Motor neuron (in vitro differentiated cells): ENCODE data around the gene ABCG5. TPM values are rescaled to one million over a fixed set of nuclear protein-coding genes. Genes with fewer than 3 reads are reported as not detected.

Experiments used
- ATAC-seq, 8 experiments: fragments of 200-7000 bp; cut with Tn5 transposase; replicated peaks in 6 of 8; 2 replicates each; pipeline ENCODE4 v1.8.0; 2021; ENCODE audit warnings: mild to moderate bottlenecking in 8 of 8, moderate library complexity in 8 of 8
- H3K27ac ChIP-seq, 2 donors: fragments of 250-450 bp; sonication (Bioruptor Pico); 2 replicates each; pipeline ENCODE4 v1.9.0; 2021; ENCODE audit warnings: antibody characterized with exemption in 2 of 2, mild to moderate bottlenecking in 2 of 2, moderate library complexity in 1 of 2
- H3K4me1 ChIP-seq, 2 donors: fragments of 250-450 bp; sonication (Bioruptor Pico); replicated peaks in 1 of 2; 2 replicates each; pipeline ENCODE4 v1.6.1; 2021; ENCODE audit warnings: antibody characterized with exemption in 2 of 2, mild to moderate bottlenecking in 2 of 2, moderate library complexity in 1 of 2
- H3K4me3 ChIP-seq, 5 donors: fragments of 250-450 bp; sonication (Bioruptor Pico); 2 replicates each; pipeline ENCODE4 v1.9.0; 2021; ENCODE audit warnings: antibody characterized with exemption in 5 of 5, mild to moderate bottlenecking in 5 of 5, moderate library complexity in 4 of 5
- WGBS, 10 experiments: fragments of 450-650 bp; shearing (Covaris generic); methylation state at CpG; one replicate each; pipeline ENCODE4 v1.0.0; 2022; 5-methylcytosine and 5-hydroxymethylcytosine counted together
- in situ Hi-C, 9 experiments: fragments of 400-800 bp; cut with MboI; loops; one replicate each; pipeline ENCODE4 v1.15.0; 2021; ENCODE audit warnings: low sequenced_read_pairs in 9 of 9, low pct_unique_long_range_greater_than_20kb in 2 of 9; ENCODE audit not compliant: unreplicated experiment in 9 of 9
- total RNA-seq, 8 experiments: library from RNA; unstranded; fragments of 300-600 nt; gene quantifications; 2 replicates each; pipeline versions ENCODE4 v1.2.3 to v1.2.4, GENCODE V29; 2022

Gene ABCG5
- under 1 TPM; 0.05 to 0.43 (median 0.19) TPM for total RNA-seq

DNA sequence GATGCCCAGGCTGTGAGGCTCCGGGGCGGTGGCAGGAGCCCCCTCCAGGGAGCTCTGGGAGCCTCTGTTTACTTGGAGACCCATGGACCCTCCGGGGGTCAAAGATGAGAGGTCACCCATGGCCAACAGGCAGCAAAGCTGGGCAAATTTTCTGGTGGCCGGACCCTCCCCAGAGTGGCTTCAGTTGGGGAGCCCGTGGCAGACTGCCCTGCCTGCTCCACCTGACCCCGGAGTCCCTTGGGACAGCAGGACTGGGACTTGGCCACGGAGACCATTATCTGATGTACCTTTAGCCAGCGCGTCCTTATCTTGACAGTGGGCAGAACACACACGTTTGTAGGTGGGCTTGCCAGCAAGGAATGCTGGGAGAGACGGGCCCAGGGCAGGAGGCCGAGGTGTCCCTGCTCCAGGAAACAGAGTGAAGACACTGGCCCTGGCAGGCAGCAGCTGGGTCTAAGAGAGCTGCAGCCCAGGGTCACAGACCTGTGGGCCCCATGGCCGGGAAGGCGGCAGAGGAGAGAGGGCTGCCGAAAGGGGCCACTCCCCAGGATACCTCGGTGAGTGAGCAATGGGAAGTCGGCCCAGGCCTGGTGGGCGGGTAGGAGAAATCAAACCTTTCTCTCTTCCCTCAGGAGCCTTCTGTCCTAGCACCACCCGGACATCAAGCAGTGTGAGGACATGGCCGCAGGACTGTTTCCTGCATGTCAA lies at the start of gene ABCG5, which contains the start of gene ABCG8:
Gene ABCG5, minus strand, starts transcription at position 280 of the 708 bp plus-strand sequence. Its CDS starts 160 bp downstream, at position 120.
Gene ABCG8, plus strand, starts transcription at position 412 of the 708 bp plus-strand sequence. Its CDS starts 83 bp downstream, at position 495.
- no peak for ATAC-seq
- in situ Hi-C loops = no loop called here
- Histone ChIP-seq H3K4me3 (no peak within 1 kb of the TSS), H3K27ac (no peak within 1 kb of the TSS), H3K4me1 (no peaks in the 10 kb centered on the region)
- WGBS, 10 experiments = 75 to 100% (median 85%) methylated on average over 1 to 6 of the region's 20 CpGs; no CpG with 5 or more reads in 2 of the 10 experiments

GRCh38 chr2:43887176-43887575 lies 48.5 kb upstream of the ABCG5 start:
- in situ Hi-C loops = loop anchor here in 1 of 9 experiments (25.0 kb wide), 1 partner anchor 275 kb away; no protein-coding TSS in a partner anchor

DNA sequence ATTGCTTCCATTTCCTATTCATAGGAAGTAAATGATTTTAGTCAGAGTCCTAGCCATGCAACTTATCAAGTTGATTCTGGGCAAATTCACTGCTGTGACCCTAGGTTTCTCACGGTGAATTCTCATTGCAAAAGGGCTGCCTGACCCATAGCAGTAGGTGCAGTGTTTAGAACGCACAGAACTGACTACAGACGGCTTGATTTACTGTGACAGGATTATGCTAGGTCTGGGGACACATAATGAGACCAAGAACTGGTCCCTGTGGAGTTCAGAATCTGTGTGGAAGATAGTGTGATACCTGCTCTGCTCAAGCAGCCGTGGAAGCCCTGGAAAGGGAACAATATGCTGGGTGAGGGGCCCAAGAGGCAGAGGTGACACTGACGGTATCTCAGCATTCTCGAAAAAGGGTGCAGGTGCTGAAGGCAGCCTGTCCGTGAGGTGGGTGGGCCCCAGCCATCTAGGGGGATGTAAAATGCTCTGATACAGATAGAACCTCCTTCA lies 46.5 kb upstream of the ABCG5 start:
- Histone ChIP-seq H3K4me3 (no peak overlapping the region), H3K27ac (no peak overlapping the region), H3K4me1 (peaks cover 12 to 17% of the 10 kb centered on the region in 2 donors)
- peak in 3 of 8 experiments; percentile 33 to 57 (median 39) for ATAC-seq
- in situ Hi-C loops = loop anchor here in 1 of 9 experiments (25.0 kb wide), 1 partner anchor 273 kb away; no protein-coding TSS in a partner anchor
- WGBS, 10 experiments = 46 to 100% (median 82%) methylated on average over 1 to 6 of the region's 7 CpGs

More at GRCh38 chr2:43887176-43887575, 48.5 kb upstream of the ABCG5 start:
- H3K4me3 ChIP-seq = no peak overlapping the region
- H3K27ac ChIP-seq = no peak overlapping the region
- peaks cover 12 to 17% of the 10 kb centered on the region in 2 donors for H3K4me1 ChIP-seq
- no peak for ATAC-seq
- 82 to 100% (median 93%) methylated on average over 2 to 5 of the region's 7 CpGs; no CpG with 5 or more reads in 3 of the 10 experiments for WGBS, 10 experiments

DNA sequence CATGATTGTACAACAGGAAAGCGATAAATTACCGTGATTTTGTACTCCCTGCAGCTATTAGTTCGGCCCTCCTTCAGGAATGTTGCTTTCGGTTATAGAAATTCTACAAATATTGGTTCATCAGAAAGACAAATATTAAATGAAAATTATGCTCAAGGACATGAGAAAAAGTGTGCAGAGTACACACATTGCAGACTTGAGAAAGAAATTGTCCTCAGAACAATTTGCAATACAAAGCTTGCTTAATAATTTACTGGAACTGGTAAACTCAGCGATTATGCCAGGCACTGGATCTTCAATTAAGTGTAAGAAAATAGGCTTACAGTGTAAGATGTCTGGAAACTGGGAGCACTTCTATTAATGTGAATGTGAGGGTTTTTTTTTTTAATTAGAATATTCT lies 46.0 kb upstream of the ABCG5 start:
- ATAC-seq = no peak
- WGBS, 10 experiments = 55 to 100% (median 85%) methylated on average over 2 to 5 of the region's 5 CpGs; no CpG with 5 or more reads in 2 of the 10 experiments
- in situ Hi-C loops = loop anchor here in 1 of 9 experiments (25.0 kb wide), 1 partner anchor 272 kb away; no protein-coding TSS in a partner anchor
- Histone ChIP-seq H3K4me3 (no peak overlapping the region), H3K27ac (no peak overlapping the region), H3K4me1 (peaks cover 12 to 17% of the 10 kb centered on the region in 2 donors)

GRCh38 chr2:43882312-43882711 lies 43.7 kb upstream of the ABCG5 start:
- ATAC-seq = no peak
- no peak overlapping the region for H3K27ac ChIP-seq
- H3K4me3 ChIP-seq = no peak overlapping the region
- in situ Hi-C loops = loop anchor here in 1 of 9 experiments (25.0 kb wide), 1 partner anchor 270 kb away; no protein-coding TSS in a partner anchor
- WGBS, 10 experiments = 64 to 100% (median 96%) methylated on average over 1 to 4 of the region's 4 CpGs
- peaks cover 12 to 17% of the 10 kb centered on the region in 2 donors for H3K4me1 ChIP-seq

DNA sequence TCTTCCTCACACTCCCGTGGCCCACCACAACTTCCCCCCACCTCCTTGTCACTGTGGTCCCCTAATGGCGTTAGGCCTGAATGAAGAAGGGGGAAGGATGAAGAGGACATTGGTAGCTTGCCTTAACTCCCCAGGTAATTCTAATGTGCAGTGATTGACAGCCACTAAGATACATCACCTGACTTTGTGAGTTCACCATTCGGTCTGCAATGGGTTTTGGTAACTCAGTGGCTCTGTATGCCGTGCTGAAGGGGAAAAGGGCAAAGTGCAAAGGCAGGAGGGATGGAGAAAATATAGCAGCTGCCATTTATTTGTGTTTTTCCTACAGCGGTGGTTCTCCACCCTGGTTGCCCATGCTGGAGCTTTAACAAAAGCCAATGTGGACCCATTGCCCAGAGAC lies 42.3 kb upstream of the ABCG5 start:
- in situ Hi-C loops = loop anchor here in 1 of 9 experiments (25.0 kb wide), 1 partner anchor 269 kb away; no protein-coding TSS in a partner anchor
- peaks cover 12 to 17% of the 10 kb centered on the region in 2 donors for H3K4me1 ChIP-seq
- H3K4me3 ChIP-seq = no peak overlapping the region
- no peak overlapping the region for H3K27ac ChIP-seq
- no peak for ATAC-seq
- WGBS, 10 experiments = 61 to 100% (median 96%) methylated on average over 1 to 4 of the region's 5 CpGs; no CpG with 5 or more reads in 5 of the 10 experiments

- ATAC-seq = no peak
- peaks cover 12% of the 10 kb centered on the region in 2 donors for H3K4me1 ChIP-seq
- in situ Hi-C loops = loop anchor here in 1 of 9 experiments (25.0 kb wide), 1 partner anchor 268 kb away; no protein-coding TSS in a partner anchor
- H3K27ac ChIP-seq = no peak overlapping the region
- 80 to 96% (median 95%) methylated on average over 1 to 9 of the region's 9 CpGs; no CpG with 5 or more reads in 4 of the 10 experiments for whole genome bisulfite sequencing, 10 experiments
- no peak overlapping the region for H3K4me3 ChIP-seq
Measured at GRCh38 chr2:43880471-43880870, 41.8 kb upstream of the ABCG5 start.

DNA sequence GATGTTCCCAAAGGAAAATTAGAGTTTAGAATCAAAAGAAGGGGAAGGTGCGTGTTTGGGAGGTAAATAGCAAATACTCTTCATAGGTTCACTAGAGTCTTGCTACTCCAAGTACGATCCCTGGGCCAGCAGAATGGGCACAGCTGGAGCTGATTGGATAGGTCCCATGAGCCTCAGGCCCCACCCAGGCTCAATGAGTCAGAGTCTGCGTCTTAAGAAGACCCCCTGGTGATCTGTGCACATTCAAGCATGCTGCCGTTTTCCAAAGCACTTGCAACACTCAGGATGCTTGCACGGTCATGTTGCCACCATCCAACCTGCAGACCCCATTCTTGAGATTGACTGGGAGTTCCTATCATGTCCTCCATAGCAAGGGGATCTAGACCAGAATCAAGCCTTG lies 40.6 kb upstream of the ABCG5 start:
- no peak overlapping the region for H3K27ac ChIP-seq
- no peaks in the 10 kb centered on the region for H3K4me1 ChIP-seq
- 0 to 100% (median 68%) methylated on average over 1 to 4 of the region's 5 CpGs; no CpG with 5 or more reads in 2 of the 10 experiments for WGBS, 10 experiments
- in situ Hi-C loops = loop anchor here in 1 of 9 experiments (25.0 kb wide), 1 partner anchor 267 kb away; no protein-coding TSS in a partner anchor
- no peak overlapping the region for H3K4me3 ChIP-seq
- ATAC-seq = no peak

- 0 to 100% (median 16%) methylated on average over 1 to 11 of the region's 16 CpGs; no CpG with 5 or more reads in 1 of the 10 experiments for WGBS, 10 experiments
- H3K4me1 ChIP-seq = no peaks in the 10 kb centered on the region
- H3K4me3 ChIP-seq = no peak overlapping the region
- in situ Hi-C loops = loop anchor here in 1 of 9 experiments (25.0 kb wide), 1 partner anchor 266 kb away; no protein-coding TSS in a partner anchor
- no peak overlapping the region for H3K27ac ChIP-seq
- peak; percentile 41 to 80 (median 68) for ATAC-seq
Measured at GRCh38 chr2:43877782-43878464, 39.3 kb upstream of the ABCG5 start.

- no peaks in the 10 kb centered on the region for H3K4me1 ChIP-seq
- no peak for ATAC-seq
- in situ Hi-C loops = loop anchor here in 1 of 9 experiments (25.0 kb wide), 1 partner anchor 263 kb away; no protein-coding TSS in a partner anchor
- no peak overlapping the region for H3K27ac ChIP-seq
- WGBS, 10 experiments = 53 to 88% (median 80%) methylated on average over 3 to 11 of the region's 11 CpGs; no CpG with 5 or more reads in 4 of the 10 experiments
- H3K4me3 ChIP-seq = no peak overlapping the region
Measured at GRCh38 chr2:43874776-43875451, 36.3 kb upstream of the ABCG5 start.

- no peak for ATAC-seq
- WGBS, 10 experiments = 28 to 81% (median 68%) methylated on average over 1 to 9 of the region's 12 CpGs; no CpG with 5 or more reads in 2 of the 10 experiments
- in situ Hi-C loops = no loop called here
- no peak overlapping the region for H3K27ac ChIP-seq
- no peaks in the 10 kb centered on the region for H3K4me1 ChIP-seq
- no peak overlapping the region for H3K4me3 ChIP-seq
Measured at GRCh38 chr2:43872151-43872550, 33.5 kb upstream of the ABCG5 start.

GRCh38 chr2:43855292-43855691 lies 16.7 kb upstream of the ABCG5 start:
- H3K4me1 ChIP-seq = no peaks in the 10 kb centered on the region
- no peak overlapping the region for H3K27ac ChIP-seq
- H3K4me3 ChIP-seq = no peak overlapping the region
- ATAC-seq = no peak
- in situ Hi-C loops = no loop called here
- 38 to 92% (median 67%) methylated on average over 1 to 2 of the region's 2 CpGs; no CpG with 5 or more reads in 2 of the 10 experiments for WGBS, 10 experiments
